HG03095 (cell line): ENCODE measurements around the gene SLC30A5.
"Not testable (repeated sequence)": the region's sequence is repeated elsewhere in the genome, so short reads cannot be mapped to it uniquely, and the experiment has no call there.

Source experiments
- ATAC-seq: cut with Tn5 transposase; IDR thresholded peaks from one replicate; pipeline ENCODE4 v1.9.1; 2021; ENCODE audit warnings: moderate library complexity; ENCODE audit not compliant: unreplicated experiment

The SLC30A5 gene

GRCh38 chr5:69093771-69094482, at the start of gene SLC30A5:
Gene SLC30A5 (plus strand): TSS chr5:69094014. CDS start chr5:69094256, 242 bp downstream.
- ATAC-seq = peak; percentile 98

DNA sequence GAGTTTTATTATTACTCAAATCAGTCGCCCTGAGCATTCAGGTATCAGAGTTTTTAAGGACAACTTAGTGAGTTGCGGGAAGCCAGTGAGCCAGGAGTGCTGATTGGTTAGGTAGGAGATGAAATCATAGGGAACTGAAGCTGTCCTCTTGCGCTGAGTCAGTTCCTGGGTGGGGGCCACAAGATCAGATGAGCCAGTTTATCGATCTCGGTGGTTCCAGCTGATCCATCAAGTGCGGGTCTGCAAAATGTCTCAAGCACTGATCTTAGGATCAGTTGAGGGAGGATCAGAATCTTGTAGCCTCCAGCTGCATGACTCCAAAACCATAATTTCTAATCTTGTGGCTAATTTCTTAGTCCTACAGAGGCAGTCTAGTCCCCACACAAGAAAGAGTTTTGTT, 48.6 kb upstream of the SLC30A5 start:
- not testable (repeated sequence) for ATAC-seq

- ATAC-seq = no peak
Measured at GRCh38 chr5:69046375-69046957, 47.3 kb upstream of the SLC30A5 start.

DNA sequence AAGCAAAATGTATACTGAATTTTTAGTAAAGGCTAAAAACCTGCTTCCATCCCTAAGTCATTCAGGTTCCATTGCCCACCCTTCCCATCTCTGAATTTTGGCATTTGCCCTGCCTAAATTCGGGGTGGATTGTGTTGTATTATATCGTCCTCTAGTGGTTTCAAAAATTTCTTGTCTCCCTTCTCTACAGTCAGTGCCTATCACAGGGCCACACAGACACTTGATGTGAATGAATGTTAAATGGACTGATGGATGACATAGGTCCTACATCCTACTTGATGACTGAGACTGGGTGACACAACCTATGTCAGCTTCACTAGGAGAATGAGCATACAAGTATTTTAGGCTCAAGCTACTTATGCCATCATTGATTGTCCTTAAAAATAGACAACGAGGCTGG, 45.6 kb upstream of the SLC30A5 start:
- no peak for ATAC-seq

DNA sequence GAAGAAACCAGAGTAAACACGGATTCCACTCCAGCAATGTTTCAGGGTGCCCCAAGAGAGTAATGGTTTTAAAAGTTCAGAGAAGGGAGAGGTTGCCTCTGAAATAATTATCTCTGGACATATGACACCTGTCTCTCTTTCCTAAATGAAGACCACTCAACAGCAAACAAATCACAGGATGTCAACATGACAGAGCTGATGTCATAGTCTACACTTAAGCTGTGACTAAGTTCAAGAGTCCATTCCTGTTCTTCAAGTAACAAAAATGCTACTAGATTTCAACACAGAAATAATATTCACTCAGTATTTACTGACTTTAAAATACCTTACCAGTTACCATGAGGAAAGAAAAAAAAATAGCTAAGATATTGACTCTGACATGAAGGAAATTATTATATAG, 44.7 kb upstream of the SLC30A5 start:
- no peak for ATAC-seq

DNA sequence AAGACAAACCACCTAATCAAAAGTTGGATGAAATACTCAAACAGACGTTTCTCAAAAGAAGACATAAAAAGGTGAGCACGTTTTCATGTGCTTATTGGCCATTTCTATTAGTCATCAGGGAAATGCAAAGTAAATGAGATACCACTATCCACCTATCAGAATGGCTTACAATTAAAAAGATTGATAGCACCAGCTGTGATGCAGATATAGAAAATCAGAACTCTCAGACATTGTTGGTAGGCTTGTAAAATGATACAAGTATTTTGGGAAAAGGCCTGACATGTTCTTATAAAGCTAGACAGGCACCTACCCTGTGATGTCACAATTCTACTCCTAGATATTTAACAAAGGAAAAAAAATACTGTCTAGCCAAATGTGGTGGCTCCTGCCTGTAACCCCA, 44.0 kb upstream of the SLC30A5 start:
- ATAC-seq = no peak

- no peak for ATAC-seq
Measured at GRCh38 chr5:69050214-69050613, 43.6 kb upstream of the SLC30A5 start.

DNA sequence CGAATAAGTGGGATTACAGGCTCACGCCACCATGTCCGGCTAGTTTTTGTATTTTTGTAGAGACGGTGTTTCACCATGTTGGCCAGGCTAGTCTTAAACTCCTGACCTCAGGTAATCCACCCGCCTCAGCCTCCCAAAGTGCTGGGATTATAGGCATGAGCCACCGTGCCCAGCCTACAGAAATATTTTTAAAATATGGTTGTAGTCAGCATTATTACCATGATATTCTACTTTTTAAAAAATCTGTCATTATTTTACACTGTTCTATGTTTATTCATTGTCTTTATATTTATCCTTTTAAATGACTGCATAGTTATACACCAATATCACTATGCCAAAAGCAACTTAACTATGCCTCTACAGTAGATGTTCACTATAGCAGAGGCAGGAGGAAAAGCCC, 41.6 kb upstream of the SLC30A5 start:
- no peak for ATAC-seq

DNA sequence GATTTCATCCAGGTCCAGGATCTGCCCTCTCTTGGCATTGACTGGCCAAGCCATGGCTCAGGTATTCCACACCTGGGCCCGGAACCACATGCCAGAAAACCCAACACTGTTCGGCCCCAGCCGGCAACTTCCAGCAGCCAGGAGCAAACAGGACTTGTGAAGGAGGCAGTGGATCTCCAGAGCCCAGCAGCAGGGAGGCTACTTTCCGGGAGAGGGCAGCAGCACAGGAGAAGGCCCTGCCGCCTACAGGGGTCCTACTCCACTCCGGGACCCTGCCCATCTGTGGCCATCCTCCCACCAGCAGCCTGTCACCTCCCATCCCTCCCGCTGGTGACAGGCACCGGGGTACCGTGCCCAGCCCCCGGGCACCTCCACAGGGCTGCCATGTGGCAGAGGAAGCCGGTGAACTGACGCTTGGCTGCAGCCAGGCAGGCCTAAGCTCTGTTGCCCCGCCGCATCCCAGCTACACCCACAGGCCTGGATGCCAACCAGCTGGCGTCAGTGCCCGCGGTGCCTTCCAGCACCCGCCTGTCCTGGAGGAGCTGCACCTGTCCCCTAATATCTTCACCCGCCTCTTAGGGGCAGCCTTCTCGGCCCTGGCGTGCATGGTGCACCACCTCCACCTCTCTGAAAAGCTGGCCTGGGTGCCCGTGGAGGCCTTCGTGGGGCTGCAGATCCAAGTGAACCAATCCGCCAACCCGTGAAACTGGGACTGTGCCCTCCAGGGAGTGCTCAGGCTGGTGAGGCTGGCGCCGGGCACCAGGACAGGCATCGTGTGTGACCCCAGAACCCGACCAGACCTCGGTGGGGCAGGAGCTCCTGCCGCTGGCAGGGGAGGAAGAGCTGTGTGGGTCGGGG, 18.9 kb upstream of the SLC30A5 start:
- ATAC-seq = no peak

DNA sequence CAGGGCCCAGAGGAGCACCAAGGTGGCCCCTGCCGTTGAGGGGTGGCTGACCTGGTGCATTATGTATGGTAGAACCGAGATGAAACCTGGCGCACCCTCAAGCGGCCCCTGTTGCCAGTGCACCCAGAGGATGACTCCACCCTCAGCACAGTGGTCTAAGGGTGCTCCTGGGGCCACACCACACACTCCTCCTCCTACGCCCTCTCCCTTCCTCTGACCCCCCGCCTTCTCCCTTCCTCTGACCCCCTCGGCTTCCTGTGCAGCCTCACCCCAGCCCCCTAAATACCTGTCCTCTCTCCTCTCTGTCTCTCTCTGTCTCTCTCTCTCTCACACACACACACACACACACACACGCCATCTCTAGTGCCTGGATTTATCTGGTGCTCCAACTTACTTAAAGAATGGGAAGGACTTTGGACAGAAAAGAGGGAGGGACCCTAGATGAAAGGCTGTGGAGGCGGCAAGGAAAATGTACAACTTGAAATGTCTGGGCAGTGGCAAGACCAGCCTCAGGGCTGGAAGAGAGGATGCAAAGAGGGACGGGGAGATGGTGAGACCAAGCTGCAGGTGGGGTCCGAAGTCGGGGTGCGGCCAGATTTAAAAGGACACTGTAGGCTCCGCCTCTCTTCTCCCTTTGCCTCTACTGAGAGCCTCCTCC, 18.2 kb upstream of the SLC30A5 start:
- no peak for ATAC-seq

- ATAC-seq = no peak
Measured at GRCh38 chr5:69078921-69079540, 14.8 kb upstream of the SLC30A5 start.

DNA sequence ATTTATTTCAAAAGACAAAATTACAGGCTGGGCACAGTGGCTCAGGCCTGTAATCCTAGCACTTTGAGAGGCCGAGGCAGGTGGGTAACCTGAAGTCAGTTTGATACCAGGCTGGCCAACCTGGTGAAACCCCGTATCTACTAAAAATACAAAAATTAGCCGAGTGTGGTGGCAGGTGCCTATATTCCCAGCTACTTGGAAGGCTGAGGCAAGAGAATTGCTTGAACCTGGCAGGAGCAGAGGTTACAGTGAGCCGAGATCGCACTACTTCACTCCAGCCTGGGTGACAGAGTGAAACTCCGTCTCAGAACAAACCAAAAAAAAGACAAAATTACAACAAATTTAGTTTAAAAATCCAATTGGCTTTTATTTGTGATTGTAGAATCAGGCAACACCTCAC, 14.3 kb upstream of the SLC30A5 start:
- no peak for ATAC-seq

- no peak for ATAC-seq
Measured at GRCh38 chr5:69083412-69083811, 10.4 kb upstream of the SLC30A5 start.

DNA sequence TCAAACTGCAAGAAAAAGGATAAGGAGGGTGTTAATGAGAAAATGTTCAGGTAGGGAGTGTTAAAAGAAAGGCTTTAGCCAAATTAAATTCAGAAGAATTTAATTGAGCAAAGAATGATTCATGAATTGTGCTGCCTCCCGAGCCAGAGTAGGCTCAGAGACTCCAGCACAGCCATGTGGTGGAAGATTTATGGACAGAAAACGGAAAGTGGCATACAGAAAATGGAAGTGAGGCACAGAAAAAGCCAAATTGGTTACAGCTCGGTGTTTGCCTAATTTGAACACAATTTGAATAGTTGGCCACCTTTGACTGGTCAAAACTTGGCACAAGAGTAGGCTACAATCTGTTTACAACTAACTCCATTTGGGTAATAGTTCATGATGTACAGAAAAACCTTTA, 9.6 kb upstream of the SLC30A5 start:
- ATAC-seq = no peak

- ATAC-seq = no peak
Measured at GRCh38 chr5:69084903-69085302, 8.9 kb upstream of the SLC30A5 start.

GRCh38 chr5:69086206-69086605, 7.6 kb upstream of the SLC30A5 start:
- no peak for ATAC-seq

- ATAC-seq = not testable (repeated sequence)
Measured at GRCh38 chr5:69088006-69088405, 5.8 kb upstream of the SLC30A5 start.

DNA sequence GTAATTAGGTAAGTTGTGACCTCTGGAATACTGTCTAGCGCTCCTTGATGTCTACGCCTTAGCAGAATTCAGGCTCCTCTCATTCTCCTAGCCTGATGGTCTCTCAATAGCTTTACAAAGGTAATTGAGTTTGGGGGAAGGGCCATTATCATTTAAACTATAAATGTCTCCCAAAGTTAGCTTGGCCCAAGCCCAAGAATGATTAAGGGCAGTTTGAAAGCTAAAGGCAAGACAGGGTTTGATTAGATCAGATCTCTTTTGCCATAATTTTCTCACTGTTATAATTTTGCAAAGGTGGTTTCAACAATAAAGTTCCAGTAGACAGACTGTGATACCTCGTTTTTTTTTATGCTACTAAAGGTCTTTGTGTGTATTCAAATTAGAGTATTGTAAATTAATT, 3.7 kb upstream of the SLC30A5 start:
- ATAC-seq = no peak

GRCh38 chr5:69091771-69092170, 2.0 kb upstream of the SLC30A5 start:
- ATAC-seq = no peak

DNA sequence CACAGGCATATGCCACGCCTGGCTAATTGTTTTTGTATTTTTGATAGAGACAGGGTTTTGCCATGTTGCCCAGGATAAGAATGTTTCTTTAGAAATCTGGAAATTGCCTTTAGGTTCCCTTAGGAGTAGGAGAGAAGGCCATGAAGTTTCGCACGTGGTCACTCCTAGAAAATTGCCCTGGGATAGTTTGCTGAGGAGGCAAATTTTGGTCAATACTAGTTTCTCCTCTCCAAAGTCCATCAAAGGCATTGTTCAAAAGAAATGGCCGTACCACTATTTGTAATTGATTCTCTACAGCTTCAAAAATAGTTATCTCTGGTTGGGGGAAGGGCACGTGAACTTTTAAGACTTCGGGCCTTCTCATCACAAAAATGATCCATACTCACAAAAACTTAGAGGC, 845 bp upstream of the SLC30A5 start:
- no peak for ATAC-seq

GRCh38 chr5:69099302-69099701, 5.5 kb downstream of the SLC30A5 start:
- no peak for ATAC-seq
